Ammon's horn (tissue), 1 donor: ENCODE data around the gene SSH2.

ENCODE experiments used
- DNase-seq: peaks from one replicate; pipeline ENCODE4 v3.0.0-alpha.2; 2016; ENCODE audit warnings: low spot score

Gene SSH2

DNA sequence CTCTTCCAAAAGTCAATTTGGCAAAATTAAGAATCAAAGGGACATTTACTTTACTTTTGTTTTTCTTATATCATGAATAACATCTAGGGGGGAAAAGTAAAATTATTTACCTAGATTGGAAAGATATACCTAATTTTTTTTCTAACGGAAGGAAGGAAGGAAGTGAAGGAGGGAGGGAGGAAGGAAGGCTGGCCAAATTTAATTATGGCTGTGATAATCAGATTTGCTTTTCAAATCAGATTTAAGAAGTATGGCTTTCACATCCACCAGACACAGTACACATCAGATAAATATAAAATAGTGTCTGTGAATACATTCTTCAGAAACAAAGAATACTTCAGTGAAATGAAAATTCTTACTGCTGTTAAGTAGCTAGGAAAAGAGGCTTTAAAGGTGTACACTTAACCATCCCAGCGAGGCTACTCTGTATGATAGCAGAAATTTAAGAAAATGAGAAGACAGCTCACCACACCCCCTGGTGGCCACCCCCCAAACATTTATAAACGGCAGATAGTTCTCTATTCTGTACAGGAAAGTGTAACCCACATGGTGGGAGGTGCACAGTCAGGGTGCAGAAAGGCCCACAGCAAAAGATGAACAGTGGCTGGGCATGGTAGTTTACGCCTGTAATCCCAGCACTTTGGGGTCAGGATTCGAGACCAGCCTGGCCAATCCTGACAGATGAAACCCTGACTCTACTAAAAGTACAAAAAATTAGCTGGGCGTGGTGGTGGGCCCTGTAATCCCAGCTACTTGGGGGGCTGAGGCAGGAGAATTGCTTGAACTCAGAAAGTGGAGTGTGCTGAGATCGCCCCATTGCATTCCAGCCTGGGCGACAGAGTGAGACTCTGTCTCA, 150.8 kb downstream of the SSH2 start:
- DNase-seq, result peak; percentile 75

DNA sequence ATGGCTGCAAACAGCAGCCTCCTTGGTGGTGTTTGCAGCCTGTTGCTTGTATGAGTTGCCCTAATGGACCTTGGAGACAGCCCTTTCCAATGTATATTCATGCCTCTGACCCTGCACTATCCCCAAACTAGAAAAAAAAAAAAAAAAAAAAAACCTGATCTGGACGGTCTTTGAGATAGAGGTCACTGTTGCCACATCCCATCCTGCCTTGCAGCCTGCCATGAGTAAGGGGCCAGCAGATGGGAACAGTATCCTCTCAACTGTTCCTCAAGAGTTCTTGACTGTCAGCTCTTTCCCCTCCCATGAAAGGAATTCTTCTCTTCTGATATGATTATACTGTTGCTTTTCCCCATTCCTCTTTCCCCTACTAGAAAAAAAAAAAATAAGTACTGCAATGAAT, 152.4 kb downstream of the SSH2 start:
- no peak for DNase-seq

DNA sequence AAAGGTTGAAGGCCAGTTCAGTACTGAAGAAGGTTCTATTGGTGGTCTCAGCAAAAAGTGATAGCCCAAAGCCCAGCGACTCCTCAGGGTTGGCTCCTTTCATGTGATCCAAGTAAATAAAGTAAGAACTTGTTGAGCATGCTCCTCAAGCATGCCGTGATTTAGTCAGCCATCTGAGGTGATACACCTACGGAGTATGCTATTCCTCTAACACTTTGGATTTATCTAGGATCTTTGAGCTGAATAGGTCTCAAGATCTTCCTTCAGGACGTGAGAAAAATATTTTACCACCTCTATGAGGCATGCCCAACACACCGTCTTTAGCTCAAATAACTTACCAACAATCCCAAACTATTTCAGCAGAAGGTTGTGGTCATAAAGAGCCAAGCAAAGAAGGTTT, 154.0 kb downstream of the SSH2 start:
- no peak for DNase-seq

DNA sequence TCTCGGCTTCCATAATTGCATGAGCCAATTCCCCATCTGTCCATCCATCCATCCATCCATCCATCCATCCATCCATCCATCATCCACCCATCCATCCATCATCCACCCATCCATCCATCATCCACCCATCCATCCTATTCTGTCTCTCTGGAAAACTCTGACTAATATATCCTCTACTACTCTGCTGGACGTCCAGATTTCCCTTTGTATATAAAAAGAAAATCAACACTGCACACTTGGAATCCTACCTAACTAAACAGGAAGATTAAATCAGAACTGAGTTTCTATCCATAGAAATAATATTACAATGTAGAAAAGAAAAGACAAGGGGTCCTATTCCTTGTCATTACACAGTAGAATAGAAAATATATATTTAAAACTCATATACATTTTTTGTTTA, 157.0 kb downstream of the SSH2 start:
- no peak for DNase-seq

DNA sequence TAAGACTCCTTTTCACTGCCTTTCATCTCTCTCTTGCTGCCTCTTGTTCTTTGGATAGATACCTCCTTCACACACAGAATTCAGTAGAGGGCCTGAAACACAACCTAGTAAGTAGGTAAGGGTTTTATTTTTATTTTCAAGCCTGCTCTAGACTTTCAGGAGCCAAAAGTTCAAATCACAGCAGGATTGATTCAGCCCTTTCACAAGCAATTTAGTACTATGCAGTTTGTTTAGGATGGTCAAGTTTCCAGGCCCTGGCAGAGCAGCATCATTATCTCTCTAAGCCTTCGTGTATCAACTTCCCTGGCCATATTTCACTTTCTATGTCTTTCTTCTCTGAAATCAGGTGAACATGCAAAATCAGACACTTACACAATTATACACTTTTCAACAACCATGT, 158.5 kb downstream of the SSH2 start:
- DNase-seq, result no peak

DNA sequence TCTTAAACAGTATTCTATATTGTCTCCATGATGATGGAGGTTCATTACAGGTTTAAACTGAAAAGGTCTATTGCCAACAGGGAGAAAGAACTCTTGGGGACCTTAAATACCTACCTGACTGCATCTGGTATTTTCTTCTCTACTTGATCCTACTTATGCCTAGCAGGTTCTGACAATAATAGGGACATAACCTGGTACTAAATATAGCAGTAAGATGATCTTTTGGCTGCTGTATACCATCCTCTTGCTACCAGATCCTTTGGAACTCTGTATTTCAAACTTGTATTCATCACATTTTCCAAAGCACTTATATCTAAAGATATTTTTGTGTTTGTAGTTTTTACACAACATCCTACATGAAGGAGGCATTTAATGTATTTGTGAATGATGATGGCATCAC, 160.8 kb downstream of the SSH2 start:
- DNase-seq, result no peak

DNA sequence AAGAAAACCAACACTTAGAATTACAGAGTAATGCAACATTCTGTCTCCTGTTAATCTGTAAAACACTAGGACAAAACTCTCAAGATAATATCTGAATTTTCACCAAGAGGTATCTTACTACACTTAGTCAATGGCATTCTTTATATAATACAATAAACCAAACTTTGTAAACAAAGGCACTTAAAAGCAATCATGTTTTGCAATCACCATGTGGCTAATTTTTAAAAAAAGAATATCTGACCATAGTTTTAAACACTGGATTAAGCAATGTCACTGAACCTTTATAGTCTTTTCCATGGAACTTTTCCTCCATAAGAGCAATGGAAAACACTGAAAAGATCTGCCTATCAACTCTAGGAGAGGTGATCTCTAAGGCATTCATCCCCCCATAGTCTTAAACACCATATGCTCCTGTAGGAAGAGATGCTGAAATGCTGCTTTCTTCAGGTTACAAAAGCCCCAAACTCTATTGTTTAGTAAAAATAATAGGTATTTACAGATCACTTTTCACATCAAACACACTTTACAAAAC, 163.2 kb downstream of the SSH2 start:
- DNase-seq, result no peak

DNA sequence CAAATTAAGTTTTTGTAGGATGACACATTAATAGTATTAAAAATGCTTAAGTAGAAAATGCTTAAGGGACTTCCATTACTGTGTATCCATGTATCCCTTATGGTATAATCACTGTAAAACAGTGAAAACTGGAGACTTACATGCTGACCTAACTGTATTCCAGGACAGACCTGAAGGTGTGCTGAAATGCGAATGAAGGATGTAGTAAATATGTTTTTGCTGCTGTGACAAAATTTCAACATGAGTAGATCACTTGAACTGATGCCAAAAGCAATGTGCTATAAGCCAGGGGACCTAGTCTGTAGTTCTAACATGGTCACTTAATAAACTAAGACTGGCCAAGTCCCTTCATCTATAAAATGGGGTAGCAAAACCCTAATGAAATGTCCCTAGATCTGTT, 165.3 kb downstream of the SSH2 start:
- no peak for DNase-seq

DNA sequence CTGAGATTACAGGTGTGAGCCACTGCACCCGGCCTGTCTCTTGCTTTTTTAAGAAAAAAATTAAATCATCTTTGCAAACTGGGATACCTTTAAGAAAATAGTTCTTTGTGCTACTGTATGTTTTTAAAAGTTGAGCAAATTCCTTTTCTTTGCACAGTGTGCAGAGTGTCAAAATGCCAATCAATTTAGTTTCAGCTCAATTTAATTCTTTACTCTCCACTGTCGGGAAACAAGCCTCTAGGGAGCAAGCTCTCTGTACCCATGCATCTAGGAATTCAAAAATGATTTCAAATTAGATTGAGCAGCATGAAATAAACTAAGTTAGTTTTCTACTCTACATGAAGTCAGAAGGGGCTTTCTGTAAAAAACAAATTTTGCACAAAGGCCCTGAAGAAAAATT, 165.8 kb downstream of the SSH2 start:
- no peak for DNase-seq

DNA sequence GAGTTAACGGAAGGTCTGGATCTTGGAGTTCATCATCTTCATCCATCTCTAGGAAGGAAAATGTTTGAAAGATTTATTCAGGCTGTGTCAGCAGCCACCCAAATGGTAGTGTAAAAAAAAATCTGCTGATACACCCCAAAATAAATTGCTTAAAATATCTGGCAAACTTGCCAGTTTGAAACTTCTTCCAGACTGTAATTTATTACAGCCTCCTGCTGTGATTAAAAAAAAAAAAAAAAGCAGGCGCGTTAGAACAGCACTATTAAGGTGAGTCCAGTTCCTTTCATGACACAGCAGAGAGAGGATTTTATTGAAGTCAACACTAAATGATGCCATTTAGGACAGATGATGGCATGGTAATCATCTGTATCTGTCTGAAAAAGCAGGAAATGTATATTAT, 166.8 kb downstream of the SSH2 start:
- DNase-seq, result no peak

DNA sequence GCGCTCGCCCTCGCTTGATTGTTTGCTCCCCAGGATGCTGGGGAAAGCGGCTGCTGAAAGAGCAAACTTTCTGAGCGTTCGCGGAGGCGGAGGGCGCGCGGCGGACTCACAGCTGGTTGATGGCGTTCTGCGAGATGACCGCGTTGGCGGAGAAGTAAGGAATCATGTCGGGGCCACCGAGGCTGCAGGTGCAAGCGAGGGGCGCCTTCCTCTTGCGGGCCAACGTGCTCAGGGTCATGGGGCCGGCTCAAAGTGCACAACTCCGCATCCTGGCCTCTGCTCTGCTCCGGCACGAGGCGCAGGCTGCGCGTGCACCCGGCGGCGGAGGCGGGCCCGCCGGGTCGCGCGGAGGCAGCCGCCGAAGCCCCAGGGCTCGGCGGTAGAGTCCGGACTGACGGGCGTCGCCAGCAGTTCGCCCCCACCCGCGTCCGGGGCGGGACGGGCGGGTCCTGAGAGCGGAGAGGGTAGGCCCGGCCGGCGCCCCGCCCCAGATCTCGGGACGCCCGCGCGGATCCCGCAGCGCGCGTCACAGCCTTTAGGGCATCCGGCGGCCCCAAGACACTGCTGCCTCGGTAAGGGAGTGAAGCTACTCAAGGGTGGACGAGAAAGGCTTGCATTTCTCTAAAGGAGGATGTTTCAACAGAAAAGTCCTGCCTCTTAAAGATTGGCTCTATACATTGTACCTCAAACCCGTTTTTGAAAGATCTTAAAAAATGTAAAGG, 168.8 kb downstream of the SSH2 start:
- peak; percentile 80 for DNase-seq

DNA sequence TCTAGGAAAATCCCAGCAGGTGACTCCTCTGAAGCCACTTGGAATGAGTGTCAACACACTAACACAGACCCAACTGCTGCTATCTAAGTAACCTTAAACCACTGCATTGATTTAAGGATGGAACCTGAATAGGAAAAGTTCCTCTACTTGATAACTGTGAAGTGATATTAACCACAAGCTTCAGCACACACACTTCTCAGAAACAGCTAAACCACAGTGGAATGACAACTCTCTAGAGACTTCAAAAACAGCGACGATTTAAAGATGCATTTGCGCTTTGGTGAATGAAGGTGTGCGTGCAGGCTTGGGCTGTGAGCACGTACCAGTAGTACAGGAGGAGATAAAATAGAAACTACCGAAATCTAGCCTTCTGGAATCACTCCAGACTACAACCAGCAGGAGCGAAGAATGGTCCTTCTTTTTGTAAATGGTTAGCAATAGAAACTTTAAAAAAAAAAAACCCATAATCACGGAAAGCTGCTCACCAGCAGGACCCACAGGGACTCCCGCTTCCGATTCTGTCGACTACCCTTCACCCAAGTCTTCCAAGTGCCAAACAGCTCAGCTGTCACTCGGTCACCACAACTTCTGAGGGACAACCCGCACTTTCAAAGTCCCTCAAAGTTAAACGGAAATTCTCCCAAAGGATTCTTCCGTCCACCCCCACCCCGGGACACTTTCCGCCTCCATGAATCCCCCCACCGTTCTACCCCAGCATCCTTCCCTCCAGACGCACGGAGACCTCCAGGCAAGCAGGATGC, 169.6 kb downstream of the SSH2 start:
- no peak for DNase-seq

DNA sequence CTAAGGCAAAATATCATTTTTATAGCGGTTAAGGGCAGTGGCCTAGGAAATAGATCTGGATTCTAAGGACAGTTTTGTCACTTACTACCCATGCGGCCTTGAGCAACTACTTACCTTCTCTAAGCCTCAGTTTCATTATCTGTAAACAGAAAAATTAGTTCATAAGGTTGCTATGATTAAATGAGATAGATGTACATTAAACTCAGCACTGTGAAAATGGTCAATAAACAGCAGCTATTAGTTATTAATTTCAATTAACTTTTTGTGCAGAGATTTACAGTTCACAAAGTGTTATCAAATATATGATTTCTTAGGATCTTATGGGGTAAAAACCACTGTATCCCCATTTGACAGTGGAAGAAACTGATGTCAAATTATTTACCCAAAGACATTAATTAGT, 171.8 kb downstream of the SSH2 start:
- DNase-seq, result no peak

DNA sequence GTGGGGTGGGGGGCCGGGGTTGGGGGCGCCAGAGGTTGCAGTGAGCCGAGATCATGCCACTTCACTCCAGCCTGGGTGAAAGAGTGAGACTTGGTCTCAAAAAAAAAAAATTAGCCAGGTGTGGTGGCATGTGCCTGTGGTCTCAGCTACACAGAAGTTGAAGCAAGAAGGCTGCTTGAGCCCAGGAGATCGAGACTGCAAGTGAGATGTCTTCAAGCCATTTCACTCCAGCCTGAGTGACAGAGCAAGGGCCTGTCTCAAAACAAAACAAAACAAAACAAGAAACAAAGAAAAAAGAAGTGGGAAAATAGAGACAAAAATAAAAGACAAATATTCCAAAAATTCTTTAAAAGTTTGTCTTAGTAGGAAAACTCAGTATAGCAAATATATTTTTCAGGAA, 172.2 kb downstream of the SSH2 start:
- DNase-seq, result no peak

DNA sequence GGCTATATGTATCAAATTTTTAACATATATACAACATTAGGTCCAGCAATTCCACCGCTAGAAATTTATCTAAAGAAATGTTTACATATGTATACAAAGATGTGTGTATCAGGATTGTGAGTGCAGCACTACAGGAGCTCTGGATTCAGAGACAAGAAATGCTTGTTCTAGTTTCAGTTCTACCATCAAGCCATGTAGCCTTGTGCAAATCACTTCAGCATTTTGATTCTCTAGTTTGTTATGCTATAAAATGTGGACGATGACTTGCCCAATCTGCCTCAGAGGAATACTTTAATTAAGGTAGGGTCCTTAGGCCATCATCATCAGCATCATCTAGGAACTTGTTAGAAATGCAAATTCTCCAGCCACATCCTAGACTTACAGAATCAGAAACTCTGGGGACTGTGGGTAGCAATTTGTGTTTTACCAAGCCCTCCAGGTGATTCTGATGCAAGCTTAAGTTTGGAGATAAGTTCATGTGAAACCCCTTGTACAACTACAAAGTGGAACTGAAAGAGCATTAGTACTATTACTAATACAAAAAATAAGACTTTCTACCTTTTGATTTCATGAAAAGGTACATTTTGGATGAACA, 176.1 kb downstream of the SSH2 start:
- no peak for DNase-seq

DNA sequence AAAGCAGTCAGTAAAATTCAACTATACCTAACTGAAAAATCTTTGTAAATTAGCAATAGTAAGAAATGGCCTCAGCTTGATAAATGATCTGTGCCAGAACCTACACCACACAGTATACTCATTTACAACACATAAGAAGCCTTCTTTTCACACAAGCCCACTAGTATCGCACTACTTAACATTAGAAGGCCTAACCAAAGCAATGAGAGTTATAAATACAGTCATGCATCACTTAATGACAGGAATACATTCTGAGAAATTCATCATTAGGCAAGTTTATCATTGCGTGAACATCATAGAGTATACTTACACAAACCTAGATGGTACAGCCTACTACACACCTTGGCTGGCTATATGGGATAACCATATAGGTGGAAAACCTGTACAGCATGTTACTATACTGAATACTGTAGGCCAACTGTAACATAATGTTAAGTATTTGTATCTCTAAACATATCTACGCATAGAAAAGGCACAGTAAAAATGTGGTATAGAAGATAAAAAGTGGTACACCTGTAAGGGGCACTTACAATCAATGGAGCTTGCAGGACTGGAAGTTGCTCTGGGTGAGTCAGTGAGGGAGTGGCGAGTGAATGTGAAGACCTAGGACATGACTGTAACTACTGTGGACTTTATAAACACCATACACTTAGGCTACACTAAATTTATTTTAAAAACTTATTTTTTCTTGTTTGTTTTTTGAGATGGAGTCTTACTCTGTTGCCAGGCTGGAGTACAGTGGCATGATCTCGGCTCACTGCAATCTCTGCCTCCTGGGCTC, 180.8 kb downstream of the SSH2 start:
- DNase-seq, result no peak

DNA sequence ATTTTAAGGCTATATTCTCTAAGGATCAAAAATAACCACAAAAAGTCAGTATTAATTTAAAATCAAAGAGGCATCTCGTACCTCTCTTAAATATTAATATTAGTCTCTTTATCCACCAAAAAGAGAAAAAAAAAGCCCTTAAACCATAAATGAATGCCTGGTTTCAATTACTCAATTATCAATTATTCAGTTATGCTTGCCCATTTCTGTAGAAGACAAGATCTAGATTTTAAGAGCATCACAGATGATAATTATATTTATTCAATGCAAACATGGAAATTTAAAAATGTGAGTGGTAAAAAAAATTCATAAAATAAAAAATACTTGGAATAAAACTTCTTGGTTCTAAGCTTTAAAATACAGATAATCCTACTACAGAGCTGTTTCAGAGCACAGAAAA, 181.6 kb downstream of the SSH2 start:
- no peak for DNase-seq

DNA sequence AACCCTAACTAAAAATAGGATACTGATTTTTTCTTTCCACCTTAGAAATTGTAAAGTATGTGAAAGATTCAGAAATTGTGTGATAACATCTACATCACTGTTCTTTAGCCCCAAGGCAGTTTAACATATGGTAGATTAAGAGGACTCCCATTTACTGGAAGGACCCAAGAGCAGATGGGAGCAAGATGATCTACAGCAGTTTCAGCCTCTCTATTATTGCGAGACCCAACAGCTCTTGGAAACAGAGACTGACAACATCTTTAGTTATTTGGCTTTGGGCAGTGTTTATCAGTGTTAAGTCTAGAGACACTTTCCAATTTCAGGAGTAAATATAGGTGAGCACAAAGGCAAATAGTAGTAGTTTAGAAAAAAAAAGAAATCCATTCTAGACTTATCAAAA, 182.4 kb downstream of the SSH2 start:
- no peak for DNase-seq

DNA sequence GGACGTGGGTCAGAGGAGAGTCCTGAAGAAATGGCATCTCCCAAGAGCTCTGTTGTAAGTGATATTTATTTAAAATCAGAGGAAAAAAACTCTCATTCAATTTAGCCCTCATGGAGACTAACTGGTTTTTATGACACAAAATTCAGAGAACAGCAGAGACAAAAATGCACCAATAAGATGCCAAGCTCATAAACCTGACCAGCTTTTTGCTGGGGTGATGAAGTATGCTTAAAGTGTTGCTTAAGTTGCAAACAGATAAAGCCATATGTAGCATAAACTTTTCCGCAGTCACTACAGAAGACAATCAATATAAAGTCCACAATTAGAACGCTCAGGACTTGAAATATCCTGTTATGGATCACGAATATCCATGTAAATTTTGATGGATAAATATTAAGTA, 183.4 kb downstream of the SSH2 start:
- no peak for DNase-seq

DNA sequence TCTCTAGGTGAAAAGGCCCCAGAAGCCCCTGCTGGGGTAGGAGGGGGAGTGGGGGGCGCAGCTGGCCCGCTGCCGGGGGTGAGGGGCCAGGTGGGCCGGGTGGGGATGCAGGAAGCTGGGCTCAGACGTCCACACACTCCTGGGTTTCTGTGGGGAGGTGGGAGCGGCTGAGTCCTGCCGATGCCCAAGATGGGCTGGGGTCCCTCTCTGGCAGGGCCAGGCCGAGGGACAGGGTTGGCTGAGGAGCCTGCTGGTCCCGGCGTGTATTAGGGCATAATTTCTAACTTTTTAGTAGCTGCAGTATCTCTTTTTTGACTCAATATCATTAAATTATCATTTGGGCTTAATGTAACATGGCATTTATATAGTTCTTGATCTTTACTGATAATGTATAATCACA, 185.9 kb downstream of the SSH2 start:
- no peak for DNase-seq

DNA sequence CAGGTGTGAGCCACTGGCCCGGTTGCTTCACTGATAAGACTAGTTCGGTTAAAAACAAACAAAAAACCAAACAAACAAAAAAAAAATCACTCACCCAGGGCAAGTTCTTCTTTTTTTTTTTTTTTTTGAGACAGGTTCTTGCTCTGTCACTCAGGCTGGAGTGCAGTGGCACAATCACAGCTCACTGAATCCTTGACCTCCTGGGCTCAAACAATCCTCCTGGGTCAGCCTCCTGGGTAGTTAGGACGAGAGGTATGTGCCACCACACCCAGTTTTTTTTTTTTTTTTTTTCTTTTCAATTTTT, 187.9 kb downstream of the SSH2 start:
- no peak for DNase-seq

DNA sequence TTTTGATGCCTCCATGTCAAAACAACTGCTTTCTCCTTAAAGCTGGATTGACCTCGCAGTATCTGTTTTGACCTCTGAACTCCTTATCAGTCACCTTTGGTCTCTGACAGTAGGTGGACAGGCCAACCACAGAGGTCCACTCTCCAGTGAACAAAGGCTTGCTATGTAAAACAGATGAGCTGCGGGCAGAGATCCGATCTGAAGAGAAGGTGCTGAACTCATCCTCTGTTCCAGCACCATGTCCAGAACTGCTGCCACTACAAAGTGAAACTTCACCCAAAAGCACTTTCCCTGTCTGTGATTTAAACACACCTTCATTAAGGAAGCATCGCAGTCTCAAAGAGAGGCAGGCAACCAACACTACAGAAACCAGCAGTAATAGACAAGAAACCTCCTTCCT, 190.0 kb downstream of the SSH2 start:
- DNase-seq, result peak; percentile 8
